Mammary epithelial cell (primary cell): ENCODE measurements around the gene ANKRD11.

ENCODE experiments used
- CTCF ChIP-seq, 2 donors: IDR thresholded peaks in 1 of 2; conservative IDR thresholded peaks in 1 of 2; 2 replicates each; pipeline ENCODE4 v1.5.1; 2011 to 2012; ENCODE audit warnings: inconsistent platforms in 2 of 2, low read length in 2 of 2, mild to moderate bottlenecking in 2 of 2, control low read depth in 1 of 2, low read depth in 1 of 2; ENCODE audit not compliant: insufficient read depth in 1 of 2; ENCODE audit errors: extremely low read depth in 1 of 2
- EZH2 ChIP-seq: IDR thresholded peaks from 2 replicates; pipeline ENCODE4 v1.6.1; 2012; ENCODE audit warnings: low read length, inconsistent platforms, borderline replicate concordance

GRCh38 chr16:89504091-89504490 is 13.7 kb upstream of the ANKRD11 start:
- TF ChIP-seq CTCF (conservative IDR thresholded peaks at IDR 0.05 in 1 of 2, IDR thresholded peaks at IDR 0.05 in 1 of 2; ENCODE audit: extremely low read depth in 1 of 2, insufficient read depth in 1 of 2, low read depth in 1 of 2, low read length in 2 of 2) (no peak), EZH2 (no peak)
